ENCODE results near the gene MCOLN3.

The MCOLN3 gene

DNA sequence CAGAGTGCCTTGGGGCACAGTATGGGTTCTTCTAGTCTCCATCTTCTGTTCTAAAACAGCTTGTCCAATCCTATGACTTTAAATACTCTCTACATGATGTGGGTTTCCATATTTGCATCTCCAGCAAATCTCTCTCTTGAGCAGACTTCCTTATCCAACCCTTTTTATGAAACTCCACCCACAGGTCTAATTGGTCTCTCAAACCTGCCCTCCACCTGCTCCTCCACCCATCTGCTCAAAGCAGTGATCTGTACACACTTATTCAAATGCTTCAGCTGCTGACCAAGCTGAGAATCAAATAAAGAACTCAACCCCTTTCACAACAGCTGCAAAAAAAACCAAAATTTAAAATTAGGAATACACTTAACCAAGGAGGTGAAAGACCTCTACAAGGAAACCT lies 62.9 kb downstream of the MCOLN3 start:
- TF ChIP-seq CTCF (IDR thresholded peaks at IDR 0.05; ENCODE audit: low read depth, low read length) (no peak), EZH2phosphoT487 (IDR thresholded peaks at IDR 0.05; ENCODE audit: low read depth) (no peak)
- H3K27ac ChIP-seq (ENCODE audit: low read length): peak overlapping the region; percentile 28
- H3K27me3 ChIP-seq (ENCODE audit: low read depth, low read length): no peaks in the 10 kb centered on the region
- peaks cover 28% of the 10 kb centered on the region for H3K36me3 ChIP-seq (replicated peaks; ENCODE audit: low read depth, low read length)
- H4K20me1 ChIP-seq (ENCODE audit: insufficient read depth, low read length): peaks cover 70% of the 10 kb centered on the region
- no peak overlapping the region for H3K9ac ChIP-seq (ENCODE audit: low read length)
- peak overlapping the region; percentile 24; the same call in 1 of the 2 replicates for H3K4me2 ChIP-seq (ENCODE audit: low read length)
- no peak overlapping the region for H3K4me3 ChIP-seq (ENCODE audit: low read length)
- no peaks in the 10 kb centered on the region for H3K9me3 ChIP-seq (ENCODE audit: insufficient read depth, low read length)
- peaks cover 97% of the 10 kb centered on the region for H3K79me2 ChIP-seq (ENCODE audit: low read length)
- peaks cover 45% of the 10 kb centered on the region for H3K4me1 ChIP-seq (ENCODE audit: low read length)
- no peak overlapping the region for H2AFZ ChIP-seq (ENCODE audit: low read depth, low read length)

- Histone ChIP-seq H3K4me1 (ENCODE audit: low read length) (peaks cover 26% of the 10 kb centered on the region), H2AFZ (ENCODE audit: low read depth, low read length) (no peak overlapping the region), H3K27ac (ENCODE audit: low read length) (no peak overlapping the region), H3K9me3 (ENCODE audit: insufficient read depth, low read length) (no peaks in the 10 kb centered on the region), H3K36me3 (replicated peaks; ENCODE audit: low read depth, low read length) (peaks cover 24% of the 10 kb centered on the region), H3K4me3 (ENCODE audit: low read length) (no peak overlapping the region), H3K79me2 (ENCODE audit: low read length) (peaks cover 97% of the 10 kb centered on the region), H3K9ac (ENCODE audit: low read length) (no peak overlapping the region), H3K4me2 (ENCODE audit: low read length) (no peak overlapping the region), H4K20me1 (ENCODE audit: insufficient read depth, low read length) (peaks cover 80% of the 10 kb centered on the region), H3K27me3 (ENCODE audit: low read depth, low read length) (no peaks in the 10 kb centered on the region)
- TF ChIP-seq EZH2phosphoT487 (IDR thresholded peaks at IDR 0.05; ENCODE audit: low read depth): no peak
- no peak for TF ChIP-seq CTCF (IDR thresholded peaks at IDR 0.05; ENCODE audit: low read depth, low read length)
Observed at GRCh38 chr1:84982395-84982794, 65.9 kb downstream of the MCOLN3 start.

GRCh38 chr1:84975035-84975434 lies 73.3 kb downstream of the MCOLN3 start:
- H3K4me3 ChIP-seq (ENCODE audit: low read length): no peak overlapping the region
- H2AFZ ChIP-seq (ENCODE audit: low read depth, low read length): no peak overlapping the region
- H4K20me1 ChIP-seq (ENCODE audit: insufficient read depth, low read length): peaks cover 95% of the 10 kb centered on the region
- peaks cover 11% of the 10 kb centered on the region for H3K36me3 ChIP-seq (replicated peaks; ENCODE audit: low read depth, low read length)
- H3K79me2 ChIP-seq (ENCODE audit: low read length): peaks cover 97% of the 10 kb centered on the region
- no peak overlapping the region for H3K9ac ChIP-seq (ENCODE audit: low read length)
- no peak overlapping the region for H3K4me2 ChIP-seq (ENCODE audit: low read length)
- no peak for TF ChIP-seq CTCF (IDR thresholded peaks at IDR 0.05; ENCODE audit: low read depth, low read length)
- TF ChIP-seq EZH2phosphoT487 (IDR thresholded peaks at IDR 0.05; ENCODE audit: low read depth): no peak
- peaks cover 64% of the 10 kb centered on the region for H3K4me1 ChIP-seq (ENCODE audit: low read length)
- no peaks in the 10 kb centered on the region for H3K27me3 ChIP-seq (ENCODE audit: low read depth, low read length)
- no peaks in the 10 kb centered on the region for H3K9me3 ChIP-seq (ENCODE audit: insufficient read depth, low read length)
- H3K27ac ChIP-seq (ENCODE audit: low read length): no peak overlapping the region

GRCh38 chr1:84973498-84974334 lies 74.6 kb downstream of the MCOLN3 start:
- H3K36me3 ChIP-seq (replicated peaks; ENCODE audit: low read depth, low read length): peaks cover 18% of the 10 kb centered on the region
- TF ChIP-seq EZH2phosphoT487 (IDR thresholded peaks at IDR 0.05; ENCODE audit: low read depth) (no peak), CTCF (IDR thresholded peaks at IDR 0.05; ENCODE audit: low read depth, low read length) (peak; percentile 39)
- no peaks in the 10 kb centered on the region for H3K9me3 ChIP-seq (ENCODE audit: insufficient read depth, low read length)
- H3K79me2 ChIP-seq (ENCODE audit: low read length): peaks cover 95% of the 10 kb centered on the region
- H4K20me1 ChIP-seq (ENCODE audit: insufficient read depth, low read length): peaks cover 92% of the 10 kb centered on the region
- no peak overlapping the region for H3K9ac ChIP-seq (ENCODE audit: low read length)
- no peak overlapping the region for H2AFZ ChIP-seq (ENCODE audit: low read depth, low read length)
- H3K4me3 ChIP-seq (ENCODE audit: low read length): no peak overlapping the region
- H3K27me3 ChIP-seq (ENCODE audit: low read depth, low read length): no peaks in the 10 kb centered on the region
- peak overlapping the region; percentile 68 for H3K4me2 ChIP-seq (ENCODE audit: low read length)
- peaks cover 75% of the 10 kb centered on the region for H3K4me1 ChIP-seq (ENCODE audit: low read length)
- peak overlapping the region; percentile 73 for H3K27ac ChIP-seq (ENCODE audit: low read length)

Measured in OCI-LY3 (cell line).